Kidney (tissue), 14 donors: ENCODE results near the gene VASH2. TPM values are rescaled to one million over a fixed set of nuclear protein-coding genes. Genes with fewer than 3 reads are reported as not detected.
A peak's percentile ranks its signal among the peaks of the same experiment; 100 is the strongest.

Experiments used
- DNase-seq, 5 donors: peaks; one replicate each; pipeline ENCODE4 v3.0.0-alpha.2; 2013 to 2020
- FAIRE-seq: peaks from 2 replicates; lab custom pipeline; 2012; peaks lifted over from hg19 to GRCh38; lab: Jason Lieb, UNC
- H3K27ac ChIP-seq, 2 donors: one replicate each; pipeline ENCODE4 v1.7.0; 2013; ENCODE audit warnings: low read depth in 2 of 2, low read length in 2 of 2, inconsistent platforms in 1 of 2
- H3K27me3 ChIP-seq: one replicate; pipeline ENCODE4 v1.7.1; 2013; ENCODE audit warnings: low read length, inconsistent platforms; ENCODE audit not compliant: control insufficient read depth, insufficient read depth
- H3K36me3 ChIP-seq, 3 donors: one replicate each; pipeline versions ENCODE4 v1.7.0 to v1.7.1; 2013; ENCODE audit warnings: low read length in 3 of 3, control low read depth in 1 of 3, inconsistent platforms in 1 of 3; ENCODE audit not compliant: insufficient read depth in 3 of 3, control insufficient read depth in 2 of 3
- H3K4me1 ChIP-seq, 3 donors: one replicate each; pipeline versions ENCODE4 v1.7.0 to v1.7.1; 2013; ENCODE audit warnings: low read length in 3 of 3, inconsistent platforms in 1 of 3, low read depth in 1 of 3; ENCODE audit not compliant: control insufficient read depth in 2 of 3, insufficient read depth in 2 of 3
- H3K4me3 ChIP-seq, 3 donors: one replicate each; pipeline versions ENCODE4 v1.7.0 to v1.8.1; 2013; ENCODE audit warnings: low read length in 3 of 3, control low read depth in 1 of 3, inconsistent platforms in 1 of 3
- H3K9ac ChIP-seq, 3 donors: one replicate each; pipeline versions ENCODE4 v1.7.0 to v1.7.1; 2013; ENCODE audit warnings: low read length in 3 of 3, control low read depth in 1 of 3, inconsistent platforms in 1 of 3
- H3K9me3 ChIP-seq, 3 donors: one replicate each; pipeline versions ENCODE4 v1.7.0 to v1.7.1; 2013; ENCODE audit warnings: low read length in 3 of 3, control low read depth in 1 of 3, inconsistent platforms in 1 of 3; ENCODE audit not compliant: control insufficient read depth in 2 of 3, insufficient read depth in 1 of 3
- intact Hi-C: fragments of 100-400 bp; cut with DNase I; formaldehyde crosslinking; loops from one replicate; pipeline ENCODE4 v1.11.1; 2022
- polyA plus RNA-seq: library from polyadenylated mRNA; stranded (reverse); fragments of 350-450 nt; fragmentation: Illumina TruSeq; extraction: RNeasy Lipid Tissue Mini Kit (QIAGEN cat#74804); gene quantifications from one replicate; pipeline ENCODE4 v1.2.3, GENCODE V29; 2014; ENCODE audit warnings: low read depth, low replicate concordance; ENCODE audit not compliant: insufficient read depth
- total RNA-seq: library from RNA; stranded (reverse); fragmentation: NEBNext Ultra II Directional; extraction: Animal tissue kit (Norgen Biotek cat#: 25700); gene quantifications from one replicate; pipeline ENCODE4 v1.2.1, GENCODE V29; 2021
- TF ChIP-seq, protein P1 (sequence below): IDR thresholded peaks from 3 replicates; pipeline ENCODE4 v1.5.1; 2012; ENCODE audit warnings: mild to moderate bottlenecking, moderate library complexity, borderline replicate concordance; ENCODE audit not compliant: insufficient read depth; ENCODE audit errors: extremely low read depth
- donor health status: control.
- donor health status: control.
- donor health status: control.
- donor health status: control.
- donor health status: control.
- donor health status: DM: yes; HTN: yes; CAD: no.
- donor health status: Normal renal cell carcinoma (clear cell type).

VASH2 gene
- total and polyA plus RNA-seq, 2 donors from 2014 or later, result 0.57 TPM; not detected in 1

DNA sequence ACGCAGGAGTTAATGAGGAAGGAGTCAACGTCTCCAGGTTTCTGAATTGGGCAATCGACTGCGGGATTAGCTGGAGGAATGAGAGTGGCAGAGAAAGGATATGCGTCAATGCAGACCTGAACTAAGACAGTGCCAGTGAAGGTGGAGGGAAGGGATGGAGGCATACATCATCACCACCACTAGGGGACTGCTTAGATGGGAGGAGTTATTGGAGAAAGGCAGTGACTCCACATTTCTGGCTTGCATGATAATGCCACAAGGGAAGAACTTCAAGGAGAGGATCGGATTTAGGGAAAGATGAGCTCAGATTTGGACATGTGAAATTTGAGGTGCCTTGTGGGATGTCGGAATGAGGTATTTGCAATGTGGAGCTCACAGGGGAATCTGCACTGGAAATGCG lies 17.5 kb downstream of the VASH2 start:
- H3K27me3 ChIP-seq, result no peaks in the 10 kb centered on the region
- H3K4me3 ChIP-seq, result no peak overlapping the region
- H3K27ac ChIP-seq, result no peak overlapping the region
- FAIRE-seq (no peak), DNase-seq (peak in 2 of 5 donors; percentile 34 to 50)
- H3K9me3 ChIP-seq, result no peaks in the 10 kb centered on the region
- peaks cover 0 to 5% (median 0%) of the 10 kb centered on the region in 3 donors for H3K36me3 ChIP-seq
- intact Hi-C loops, result no loop called here
- TF ChIP-seq, protein P1, sequence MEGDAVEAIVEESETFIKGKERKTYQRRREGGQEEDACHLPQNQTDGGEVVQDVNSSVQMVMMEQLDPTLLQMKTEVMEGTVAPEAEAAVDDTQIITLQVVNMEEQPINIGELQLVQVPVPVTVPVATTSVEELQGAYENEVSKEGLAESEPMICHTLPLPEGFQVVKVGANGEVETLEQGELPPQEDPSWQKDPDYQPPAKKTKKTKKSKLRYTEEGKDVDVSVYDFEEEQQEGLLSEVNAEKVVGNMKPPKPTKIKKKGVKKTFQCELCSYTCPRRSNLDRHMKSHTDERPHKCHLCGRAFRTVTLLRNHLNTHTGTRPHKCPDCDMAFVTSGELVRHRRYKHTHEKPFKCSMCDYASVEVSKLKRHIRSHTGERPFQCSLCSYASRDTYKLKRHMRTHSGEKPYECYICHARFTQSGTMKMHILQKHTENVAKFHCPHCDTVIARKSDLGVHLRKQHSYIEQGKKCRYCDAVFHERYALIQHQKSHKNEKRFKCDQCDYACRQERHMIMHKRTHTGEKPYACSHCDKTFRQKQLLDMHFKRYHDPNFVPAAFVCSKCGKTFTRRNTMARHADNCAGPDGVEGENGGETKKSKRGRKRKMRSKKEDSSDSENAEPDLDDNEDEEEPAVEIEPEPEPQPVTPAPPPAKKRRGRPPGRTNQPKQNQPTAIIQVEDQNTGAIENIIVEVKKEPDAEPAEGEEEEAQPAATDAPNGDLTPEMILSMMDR, result peak; percentile 31
- no peaks in the 10 kb centered on the region for H3K4me1 ChIP-seq
- no peak overlapping the region for H3K9ac ChIP-seq

DNA sequence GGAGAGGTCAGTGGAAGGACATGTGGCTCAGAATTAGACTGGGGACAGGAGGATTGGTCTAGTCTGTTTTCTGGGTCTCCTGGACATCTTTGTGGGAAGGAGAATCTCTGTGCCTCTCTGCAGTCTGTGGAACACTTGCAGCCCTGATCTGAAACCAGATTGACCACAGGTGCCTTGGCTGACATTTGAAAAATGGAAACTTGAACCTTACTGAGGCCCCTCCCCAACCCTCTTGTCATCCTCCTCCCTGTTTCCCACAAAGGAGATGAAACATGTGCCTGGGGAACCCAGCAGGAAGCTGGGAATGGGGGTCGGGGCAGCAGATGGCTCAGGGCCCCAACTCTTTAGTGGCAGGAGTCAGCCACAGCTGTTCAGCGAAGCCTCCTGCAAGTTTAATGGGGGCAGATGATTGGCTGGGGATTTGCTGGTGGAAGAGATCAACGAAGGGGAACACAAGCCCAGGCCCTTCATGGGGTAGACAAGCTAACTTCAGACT lies 18.1 kb downstream of the VASH2 start:
- H3K9me3 ChIP-seq, result no peaks in the 10 kb centered on the region
- H3K27me3 ChIP-seq, result no peaks in the 10 kb centered on the region
- no peaks in the 10 kb centered on the region for H3K4me1 ChIP-seq
- H3K36me3 ChIP-seq, result peaks cover 0 to 5% (median 0%) of the 10 kb centered on the region in 3 donors
- H3K4me3 ChIP-seq, result no peak overlapping the region
- FAIRE-seq (no peak), DNase-seq (peak in 3 of 5 donors; percentile 24 to 52 (median 50))
- TF ChIP-seq, protein P1, result no peak
- intact Hi-C loops, result no loop called here
- no peak overlapping the region for H3K9ac ChIP-seq
- no peak overlapping the region for H3K27ac ChIP-seq

DNA sequence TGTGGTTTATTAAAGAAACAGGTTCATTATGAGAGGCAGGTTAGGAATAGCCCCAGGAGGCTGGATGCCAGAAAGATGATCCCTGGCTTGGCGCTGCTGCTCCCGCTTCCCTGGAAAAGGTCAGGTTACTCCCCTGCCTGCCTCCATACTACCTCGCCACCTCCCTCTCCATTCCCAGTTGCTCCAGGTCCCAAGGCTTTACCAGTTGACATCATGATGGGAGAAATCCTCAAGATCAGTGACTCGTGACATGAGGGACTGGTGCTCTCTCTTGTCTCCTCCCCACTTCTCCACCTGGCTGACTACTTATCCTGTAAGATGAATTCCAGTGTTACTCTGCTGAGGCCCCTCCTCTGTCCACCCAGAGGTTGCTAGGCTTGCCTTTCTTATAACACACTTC lies 19.7 kb downstream of the VASH2 start:
- no peak overlapping the region for H3K9ac ChIP-seq
- intact Hi-C loops, result no loop called here
- no peaks in the 10 kb centered on the region for H3K4me1 ChIP-seq

More for the DNA sequence above, 19.7 kb downstream of the VASH2 start:
- Histone ChIP-seq H3K4me3 (no peak overlapping the region), H3K36me3 (peaks cover 0 to 8% (median 0%) of the 10 kb centered on the region in 3 donors), H3K27ac (no peak overlapping the region), H3K9me3 (no peaks in the 10 kb centered on the region), H3K27me3 (no peaks in the 10 kb centered on the region)
- DNase-seq (peak in 4 of 5 donors; percentile 70 to 89 (median 82)), FAIRE-seq (no peak)
- TF ChIP-seq, protein P1, result no peak
